ENCODE results near the gene C2orf68.
"Not testable (repeated sequence)": the region's sequence is repeated elsewhere in the genome, so short reads cannot be mapped to it uniquely, and the experiment has no call there.

Gene C2orf68

DNA sequence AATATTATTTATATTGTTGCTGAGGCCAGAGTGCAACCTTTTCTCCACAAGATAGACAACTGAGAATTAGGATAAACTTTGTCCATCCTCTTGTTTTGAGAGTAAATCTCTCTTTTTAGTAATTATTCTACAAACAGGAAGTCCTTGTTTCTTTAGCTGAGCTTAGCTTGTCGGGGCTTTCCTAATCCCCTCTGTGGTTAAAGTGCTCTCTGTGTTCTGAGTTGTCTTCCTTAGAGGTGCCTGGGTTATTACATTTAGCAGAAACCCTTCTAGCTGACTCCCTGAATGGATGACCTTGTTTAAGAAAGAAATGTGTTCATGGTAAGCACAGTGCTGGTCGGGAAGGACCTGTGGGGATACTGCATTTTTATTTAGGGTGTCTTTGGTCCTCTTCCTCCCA is 16.8 kb upstream of the C2orf68 start:
- no peak for DNase-seq

- DNase-seq = no peak
Observed at GRCh38 chr2:85623991-85624390, 12.1 kb upstream of the C2orf68 start.

- DNase-seq = no peak
Observed at GRCh38 chr2:85621338-85621737, 9.5 kb upstream of the C2orf68 start.

DNA sequence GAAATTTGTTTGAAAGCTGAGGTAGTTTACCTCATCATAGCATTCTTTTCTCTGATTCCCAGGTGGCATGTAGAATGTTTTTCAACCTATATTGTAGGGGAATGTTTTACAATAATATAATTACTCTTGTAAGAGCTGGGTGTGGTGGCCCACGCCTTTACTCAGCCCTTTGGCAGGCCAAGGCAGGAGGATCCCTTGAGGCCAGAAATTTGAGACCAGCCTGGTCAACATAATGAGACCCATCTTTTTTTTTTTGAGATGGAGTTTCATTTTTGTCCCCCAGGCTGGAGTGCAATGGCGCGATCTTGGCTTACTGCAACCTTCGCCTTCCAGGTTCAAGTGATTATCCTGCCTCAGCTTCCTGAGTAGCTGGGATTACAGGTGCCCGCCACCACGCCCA is 7.8 kb upstream of the C2orf68 start:
- no peak for DNase-seq

DNA sequence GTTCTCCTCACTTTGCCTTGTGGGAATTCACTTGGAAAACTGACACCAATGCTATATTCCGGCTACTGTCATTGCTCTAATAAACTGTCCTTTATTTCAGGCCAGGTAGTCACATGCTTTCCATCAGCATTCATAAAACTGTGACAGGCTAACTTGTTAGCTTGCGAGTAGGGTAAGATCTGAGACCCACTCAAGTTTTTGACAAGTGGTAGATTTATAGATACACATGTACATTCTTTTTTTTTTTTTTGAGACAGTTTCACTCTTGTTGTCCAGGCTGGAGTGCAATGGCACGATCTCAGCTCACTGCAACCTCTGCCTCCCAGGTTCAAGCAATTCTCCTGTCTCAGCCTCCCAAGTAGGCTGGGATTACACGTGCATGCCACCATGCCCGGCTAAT is 5.9 kb upstream of the C2orf68 start:
- not testable (repeated sequence) for DNase-seq

DNA sequence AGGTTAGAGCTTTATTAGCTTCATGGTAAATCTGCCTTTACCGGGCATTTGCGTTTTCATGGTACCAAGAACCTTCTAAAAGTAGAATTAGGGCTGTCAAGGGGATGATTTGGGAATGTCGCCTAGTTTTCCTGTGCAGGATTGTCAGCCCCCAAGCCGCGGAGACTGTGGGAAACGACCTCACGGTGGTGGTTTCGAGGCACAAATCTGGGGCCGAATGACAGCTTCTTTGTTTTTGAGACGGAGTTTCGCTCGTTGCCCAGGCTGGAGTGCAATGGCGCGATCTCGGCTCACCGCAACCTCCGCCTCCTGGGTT is 3.5 kb upstream of the C2orf68 start:
- no peak for DNase-seq

DNA sequence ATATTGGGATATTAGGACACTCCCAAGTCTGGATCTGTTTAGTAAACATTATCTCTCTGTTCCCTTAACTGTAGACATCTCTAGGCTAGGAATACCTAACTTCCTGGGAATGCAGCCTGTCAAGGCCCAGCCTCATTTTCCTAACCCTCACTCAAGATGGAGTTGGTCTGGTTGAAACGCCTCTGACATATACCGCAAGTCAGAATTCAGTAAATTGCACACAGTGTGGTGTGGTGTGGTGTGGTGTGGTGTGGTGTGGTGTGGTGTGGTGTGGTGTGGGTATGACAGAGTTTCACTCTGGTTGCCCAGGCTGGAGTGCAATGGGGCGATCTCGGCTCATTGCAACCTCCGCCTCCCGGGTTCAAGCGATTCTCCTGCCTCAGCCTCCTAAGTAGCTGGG is 2.9 kb upstream of the C2orf68 start:
- DNase-seq = peak; percentile 45

DNA sequence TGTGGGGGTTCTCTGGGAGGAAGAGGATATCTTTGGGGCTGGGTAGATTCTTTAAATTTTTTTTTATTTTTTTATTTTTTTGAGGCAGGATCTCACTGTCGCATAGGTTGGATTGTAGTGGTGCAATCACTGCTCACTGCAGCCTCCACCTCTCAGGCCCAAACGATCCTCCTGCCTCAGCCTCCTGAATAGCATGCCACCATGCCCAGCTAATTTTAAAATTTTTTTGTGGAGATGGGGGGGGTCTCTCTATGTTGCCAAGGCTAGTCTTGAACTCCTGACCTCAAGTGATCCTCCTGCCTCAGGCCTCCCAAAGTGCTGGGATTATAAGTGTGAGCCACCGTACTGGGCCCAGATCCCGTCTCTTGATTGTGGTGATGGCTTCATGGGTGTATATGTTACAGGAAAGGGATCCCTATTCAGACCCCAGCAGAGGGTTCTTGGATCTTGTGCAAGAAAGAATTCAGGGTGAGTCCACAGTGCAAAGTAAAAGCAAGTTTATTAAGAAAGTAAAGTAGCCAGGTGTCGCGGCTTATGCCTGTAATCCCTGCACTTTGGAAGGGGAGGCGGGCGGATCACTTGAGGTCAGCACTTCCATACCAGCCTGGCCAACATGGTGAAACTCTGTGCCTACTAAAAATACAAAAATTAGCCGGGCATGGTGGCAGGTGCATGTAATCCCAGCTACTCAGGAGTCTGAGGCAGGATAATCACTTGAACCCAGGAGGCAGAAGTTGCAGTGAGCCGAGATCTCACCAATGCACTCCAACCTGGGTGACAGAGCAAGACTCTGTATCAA is 2.0 kb upstream of the C2orf68 start:
- no peak for DNase-seq

GRCh38 chr2:85611217-85611704 is 605 bp downstream of the C2orf68 start:
- no peak for DNase-seq

GRCh38 chr2:85607268-85608215 is 4.3 kb downstream of the C2orf68 start:
- peak; percentile 52 for DNase-seq

GRCh38 chr2:85606116-85606455 is 5.8 kb downstream of the C2orf68 start:
- DNase-seq = no peak

DNA sequence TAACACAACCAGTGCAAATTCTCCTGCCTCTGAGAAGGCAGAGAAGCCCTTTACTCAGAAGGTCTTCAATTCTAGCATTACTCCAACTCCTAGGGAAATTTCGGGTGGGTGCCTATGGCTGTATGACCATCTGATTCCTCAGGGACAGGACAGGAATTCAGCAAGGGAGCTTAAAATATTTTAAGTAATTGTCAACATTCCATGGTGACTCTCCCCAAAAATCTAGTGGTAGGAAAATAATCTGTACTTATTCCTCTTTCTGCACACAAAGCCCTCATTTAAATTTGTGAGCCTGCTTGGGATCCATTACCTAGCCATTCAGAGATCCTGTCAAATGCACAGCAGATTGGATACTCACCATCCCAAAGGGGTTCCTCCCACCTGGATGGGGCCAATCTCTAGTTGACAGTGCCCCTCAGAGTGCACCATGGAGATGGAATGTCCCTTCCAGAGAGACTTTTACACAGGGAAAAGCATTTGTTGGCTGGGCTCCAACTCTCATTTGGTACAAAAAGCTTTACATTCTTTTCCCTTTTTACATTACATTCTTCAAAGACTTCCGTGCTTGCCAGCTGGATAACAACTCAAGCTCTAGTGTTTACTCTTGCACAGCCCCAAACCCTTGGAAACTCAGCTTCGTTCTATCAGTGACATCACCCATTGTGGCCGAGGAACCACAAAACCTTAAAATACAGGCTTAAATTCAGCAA is 6.3 kb downstream of the C2orf68 start:
- DNase-seq = no peak

- DNase-seq = no peak
Observed at GRCh38 chr2:85604568-85605339, 7.1 kb downstream of the C2orf68 start.

GRCh38 chr2:85604133-85604444 is 7.8 kb downstream of the C2orf68 start:
- DNase-seq = not testable (repeated sequence)

- peak; percentile 95 for DNase-seq
Observed at GRCh38 chr2:85602476-85603234, 9.2 kb downstream of the C2orf68 start, which contains the start of gene TMEM150A. TSS of gene TMEM150A (minus strand) at chr2:85602698. CDS start at chr2:85601948, 750 bp downstream.

- DNase-seq = no peak
Observed at GRCh38 chr2:85601771-85602475, 9.9 kb downstream of the C2orf68 start.

DNA sequence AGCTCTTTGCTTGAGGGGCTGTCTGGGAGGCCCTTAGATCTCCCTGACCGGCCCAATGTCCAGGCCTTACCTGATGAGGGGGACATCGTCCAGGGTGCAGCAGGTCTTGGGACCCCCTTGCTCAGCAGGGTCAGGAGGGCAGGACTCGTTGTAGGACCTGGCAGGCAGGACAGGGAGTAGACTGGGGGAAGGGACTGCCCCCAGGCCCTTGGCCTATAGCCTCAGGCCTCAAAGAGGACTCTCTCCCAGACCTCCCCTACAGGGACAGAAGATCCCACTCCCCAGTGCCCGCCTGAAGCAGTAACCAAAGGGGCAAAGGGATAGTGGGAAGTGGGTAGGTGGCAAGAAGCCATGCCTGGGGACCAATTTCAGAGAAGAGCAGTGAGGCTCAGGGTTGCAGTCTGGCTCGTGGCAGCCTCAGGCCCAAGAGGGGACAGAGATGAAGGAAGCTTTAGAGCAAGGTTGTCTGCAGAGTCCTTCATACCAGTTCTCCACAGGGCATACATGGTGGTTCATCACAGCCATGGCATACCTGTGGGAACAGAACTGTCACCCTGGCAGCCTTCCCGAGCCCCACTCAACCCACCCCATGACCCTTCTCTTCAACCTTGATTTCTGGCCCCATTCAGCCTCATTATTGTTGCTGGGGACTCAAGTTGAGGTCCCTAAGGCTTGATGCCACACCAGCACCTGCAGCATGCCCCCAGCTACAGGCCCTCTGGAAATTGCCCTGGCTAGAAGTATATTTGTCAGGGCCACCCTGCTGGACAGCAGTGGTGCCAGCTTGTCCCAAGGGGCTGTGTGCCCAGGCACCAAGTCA is 10.7 kb downstream of the C2orf68 start:
- DNase-seq = peak; percentile 49

DNA sequence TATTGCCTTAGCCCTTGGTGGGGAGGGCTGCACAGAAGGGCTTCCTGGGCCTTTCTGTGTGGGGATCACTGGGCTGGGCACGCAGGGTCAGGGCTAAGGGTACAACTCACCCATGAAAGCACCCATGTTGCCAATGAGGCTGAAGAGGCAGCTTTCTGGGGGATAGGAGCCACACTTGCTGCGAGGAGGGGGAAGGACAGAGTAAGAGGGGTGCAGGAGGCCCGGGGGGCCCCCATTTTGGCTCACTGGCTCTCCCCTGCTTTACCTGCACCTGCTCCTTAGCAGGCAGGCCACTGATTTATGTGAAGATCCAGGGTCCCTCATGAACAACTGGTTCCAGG is 11.7 kb downstream of the C2orf68 start:
- DNase-seq = no peak

GRCh38 chr2:85599468-85600234 is 12.2 kb downstream of the C2orf68 start:
- no peak for DNase-seq

Data from islet precursor cell (in vitro differentiated cells).